K562 (cell line): ENCODE results near the gene PAQR4. TPM values are rescaled to one million over a fixed set of nuclear protein-coding genes. Genes with fewer than 3 reads are reported as not detected.
A peak's percentile ranks its signal among the peaks of the same experiment; 100 is the strongest.

ENCODE experiments used
- ARID4B ChIP-seq: sonication (generic); formaldehyde crosslinking; IDR thresholded peaks from 2 replicates; pipeline ENCODE4 v1.8.0; 2022; ENCODE audit warnings: mild to moderate bottlenecking, missing genetic modification reagents
- E4F1 ChIP-seq: fragments of 250-450 bp; sonication (Bioruptor Pico); IDR thresholded peaks from 2 replicates; pipeline ENCODE4 v1.5.0; 2021; ENCODE audit warnings: mild to moderate bottlenecking, borderline replicate concordance
- EGR1 ChIP-seq: fragments of 450-650 bp; conservative IDR thresholded peaks from 2 replicates; pipeline ENCODE4 v1.6.1; 2017; ENCODE audit warnings: mild to moderate bottlenecking
- ERF ChIP-seq: fragments of 450-650 bp; formaldehyde crosslinking; IDR thresholded peaks from 2 replicates; pipeline ENCODE4 v1.4.0; 2020; ENCODE audit warnings: mild to moderate bottlenecking, mixed read lengths
- ESRRA ChIP-seq: fragments of 450-650 bp; IDR thresholded peaks from 2 replicates; pipeline ENCODE4 v1.6.1; 2014; ENCODE audit warnings: low read depth, mild to moderate bottlenecking, moderate library complexity, borderline replicate concordance
- KLF16 ChIP-seq: IDR thresholded peaks from 2 replicates; pipeline ENCODE4 v1.6.1; 2016; ENCODE audit warnings: antibody characterized with exemption
- MIER1 ChIP-seq: fragments of 450-650 bp; IDR thresholded peaks from 2 replicates; pipeline ENCODE4 v1.6.1; 2016; ENCODE audit warnings: antibody characterized with exemption, mild to moderate bottlenecking, low read depth
- NFRKB ChIP-seq: fragments of 450-650 bp; IDR thresholded peaks from 2 replicates; pipeline ENCODE4 v1.6.1; 2016; ENCODE audit warnings: low read depth
- SUPT5H ChIP-seq: fragments of 450-650 bp; IDR thresholded peaks from 2 replicates; pipeline ENCODE4 v1.6.1; 2016
- XRCC4 ChIP-seq: IDR thresholded peaks from one replicate; pipeline ENCODE4 v1.6.1; 2011; ENCODE audit not compliant: insufficient read depth, insufficient read length; ENCODE audit errors: extremely low read depth
- ZBTB34 ChIP-seq: fragments of 250-450 bp; sonication (Bioruptor Pico); IDR thresholded peaks from 2 replicates; pipeline ENCODE4 v1.8.0; 2021; ENCODE audit warnings: mild to moderate bottlenecking, moderate library complexity
- ZNF740 ChIP-seq, 3 experiments: fragments of 200-800 bp in 1 of 3; sonication (Bioruptor generic) in 1 of 3; sonication (generic) in 1 of 3; formaldehyde crosslinking in 1 of 3; IDR thresholded peaks; 2 replicates each; pipeline versions ENCODE4 v1.6.1 to v1.8.0; 2016 to 2022; ENCODE audit warnings: mild to moderate bottlenecking in 2 of 3, missing compliant biosample characterization in 2 of 3, missing genetic modification characterization in 2 of 3, missing genetic modification reagents in 1 of 3
- polyA plus RNA-seq, 8 experiments: library from polyadenylated mRNA; depleted of rRNA in 4 of 8; stranded (reverse) in 5 of 8; unstranded in 3 of 8; fragments of >200 nt; fragmentation: Nextera tagmentation in 2 of 8; fragmentation: Illumina TruSeq in 1 of 8; extraction: Ambion mirVana in 2 of 8; extraction: Trizol in 1 of 8; gene quantifications; 2 replicates each; pipeline versions ENCODE4 v1.2.1 to v1.2.3, GENCODE V29; 2011 to 2014; ENCODE audit warnings: inconsistent platforms in 1 of 8, missing spikeins in 1 of 8
- total RNA-seq, 7 experiments: library from RNA; depleted of rRNA in 6 of 7; stranded (reverse); fragments of >200 nt in 6 of 7; fragmentation: Illumina TruSeq in 2 of 7; extraction: Trizol in 2 of 7; gene quantifications; 2 replicates each; pipeline versions ENCODE4 v1.2.1 to v1.2.3, GENCODE V29; 2011 to 2021; ENCODE audit warnings: low replicate concordance in 1 of 7

PAQR4 gene
- total and polyA plus RNA-seq, 9 of the 15 experiments (the other 6 are each of a cell fraction or from before 2014, with no cell fraction given), result 0.62 to 40.4 (median 19.5) TPM

GRCh38 chr16:2969545-2970521, 685 bp downstream of the PAQR4 start (continued):
- 0 out of 2 replicates have a peak, but pooled peaks have one; percentile 24 for TF ChIP-seq ZNF740 (CRISPR knock-in tag; IDR thresholded peaks at IDR 0.05)
- TF ChIP-seq ZNF740 (tag; IDR thresholded peaks at IDR 0.05), result 0 out of 4 replicates have a peak, but pooled peaks of 1 of the 2 experiments have one; percentile 13
- no peak for TF ChIP-seq ERF (CRISPR knock-in tag)
- TF ChIP-seq ARID4B (CRISPR knock-in tag), result peak; percentile 63; the same call in 1 of the 2 replicates
- no peak for TF ChIP-seq XRCC4
- TF ChIP-seq ZBTB34 (CRISPR knock-in tag), result no peak
- no peak for TF ChIP-seq E4F1 (CRISPR knock-in tag)
- TF ChIP-seq ESRRA, result peak; percentile 47
- peak; percentile 96 for TF ChIP-seq EGR1
- TF ChIP-seq NFRKB, result no peak
- TF ChIP-seq SUPT5H, result peak; percentile 64
- TF ChIP-seq KLF16, result 0 out of 2 replicates have a peak, but pooled peaks have one; percentile 64
- TF ChIP-seq MIER1, result no peak
